Heart left ventricle (tissue), 13 donors: Measurements from ENCODE around the gene OOEP.

Experiments
- CTCF ChIP-seq, 12 donors: fragments of 200-600 bp; sonication (generic) in 4 of 12; IDR thresholded peaks; one replicate each; pipeline versions ENCODE4 v1.5.0 to v1.8.0; 2018 to 2022; ENCODE audit warnings: antibody characterized with exemption in 12 of 12, mild to moderate bottlenecking in 5 of 12
- POLR2A ChIP-seq, 2 donors: fragments of 450-650 bp; IDR thresholded peaks; one replicate each; pipeline ENCODE4 v1.6.1; 2017; ENCODE audit warnings: antibody characterized with exemption in 2 of 2, mild to moderate bottlenecking in 2 of 2, moderate library complexity in 2 of 2
- donor health status: ischemic (EF 13 %, LVEDD 7.1; RV severe dilation, severe dysfunction).
- donor health status: DM: no; HTN: yes; CAD: no.
- donor health status: DM: no; HTN: no; CAD: no.
- donor health status: ischemic (EF 25% LVEDD 6.9; RV normal size, moderate dysfunction).
- donor health status: ischemic (EF 25% LVEDD 5.7; RV mildly dilated, moderate dysfunction).
- donor health status: ischemic (EF 35%, LVEDD 5.7; RV mildly dilated, moderate dysfunction).
- donor health status: nonischemic (EF 11% LVEDD 7.7; RV severe dilation, severe dysfunction).
- donor health status: DM: yes; HTN: yes; CAD: no.
- donor health status: PGD.
- donor health status: ischemic (EF 29% LVEDD 5.4; RV normal size, mild dysfunction).
- donor health status: nonischemic (EF 23%, LVEDD 6.1; RV moderate dilation, normal function).

- TF ChIP-seq CTCF (IDR thresholded peaks at IDR 0.05) (no peak), POLR2A (IDR thresholded peaks at IDR 0.05) (no peak)
Observed at GRCh38 chr6:73389854-73390253, 20.2 kb upstream of the OOEP start.
